ENCODE measurements around the gene ACTN2.

DNA sequence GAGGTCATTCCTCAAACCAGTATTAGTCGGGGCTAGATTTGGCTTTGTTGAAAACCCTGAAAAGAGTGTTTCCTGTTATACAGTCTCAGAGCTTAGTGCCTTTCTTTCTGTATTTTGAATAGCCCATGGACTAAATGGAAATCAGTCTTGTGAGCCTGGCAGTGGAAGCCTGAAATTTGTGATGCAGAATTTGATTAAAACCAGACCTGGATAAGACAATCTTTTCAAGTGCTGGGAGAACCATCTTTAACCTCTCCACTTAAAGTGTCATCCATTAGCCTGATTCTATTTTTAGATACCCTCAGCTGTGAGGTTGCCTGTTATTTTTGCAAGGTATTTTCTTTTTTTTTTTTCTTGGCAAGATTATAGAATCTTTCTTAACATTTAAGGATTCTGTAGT is 19.5 kb downstream of the ACTN2 start:
- TF ChIP-seq, protein P1, sequence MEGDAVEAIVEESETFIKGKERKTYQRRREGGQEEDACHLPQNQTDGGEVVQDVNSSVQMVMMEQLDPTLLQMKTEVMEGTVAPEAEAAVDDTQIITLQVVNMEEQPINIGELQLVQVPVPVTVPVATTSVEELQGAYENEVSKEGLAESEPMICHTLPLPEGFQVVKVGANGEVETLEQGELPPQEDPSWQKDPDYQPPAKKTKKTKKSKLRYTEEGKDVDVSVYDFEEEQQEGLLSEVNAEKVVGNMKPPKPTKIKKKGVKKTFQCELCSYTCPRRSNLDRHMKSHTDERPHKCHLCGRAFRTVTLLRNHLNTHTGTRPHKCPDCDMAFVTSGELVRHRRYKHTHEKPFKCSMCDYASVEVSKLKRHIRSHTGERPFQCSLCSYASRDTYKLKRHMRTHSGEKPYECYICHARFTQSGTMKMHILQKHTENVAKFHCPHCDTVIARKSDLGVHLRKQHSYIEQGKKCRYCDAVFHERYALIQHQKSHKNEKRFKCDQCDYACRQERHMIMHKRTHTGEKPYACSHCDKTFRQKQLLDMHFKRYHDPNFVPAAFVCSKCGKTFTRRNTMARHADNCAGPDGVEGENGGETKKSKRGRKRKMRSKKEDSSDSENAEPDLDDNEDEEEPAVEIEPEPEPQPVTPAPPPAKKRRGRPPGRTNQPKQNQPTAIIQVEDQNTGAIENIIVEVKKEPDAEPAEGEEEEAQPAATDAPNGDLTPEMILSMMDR (IDR thresholded peaks at IDR 0.05) = no peak
- TF ChIP-seq POLR2A (IDR thresholded peaks at IDR 0.05) = no peak
